UCSD-AML1 (cell line): Measurements from ENCODE around the gene TAS2R40.
A peak's percentile ranks its signal among the peaks of the same experiment; 100 is the strongest.
"Not testable (repeated sequence)": the region's sequence is repeated elsewhere in the genome, so short reads cannot be mapped to it uniquely, and the experiment has no call there.

Source experiments
- DNase-seq: peaks from one replicate; lab custom pipeline; 2025; ENCODE audit not compliant: unreplicated experiment; lab: John Stamatoyannopoulos, UW

Gene TAS2R40

DNA sequence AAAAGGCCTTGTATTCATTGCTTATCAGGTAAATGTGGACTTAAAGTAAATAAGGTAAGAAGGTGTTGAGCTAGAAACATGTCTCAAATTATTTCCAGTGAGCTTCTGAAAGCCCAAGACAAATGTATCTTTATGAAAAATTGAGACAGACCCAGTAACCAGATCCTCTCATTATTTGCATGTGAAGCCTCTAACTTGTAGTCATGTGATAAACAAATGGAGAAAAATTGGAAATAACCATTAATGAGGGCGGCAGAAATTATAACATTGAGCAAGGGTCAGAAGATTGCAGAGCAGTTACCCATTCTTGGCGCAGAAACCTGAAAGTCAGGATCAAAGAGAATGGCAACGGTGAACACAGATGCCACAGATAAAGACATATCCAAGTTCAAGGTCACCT, at the start of gene TAS2R40:
Gene TAS2R40 (plus strand): TSS at position 301 of the 400 bp plus-strand sequence. CDS start 42 bp downstream, at position 343.
- no peak for DNase-seq

DNA sequence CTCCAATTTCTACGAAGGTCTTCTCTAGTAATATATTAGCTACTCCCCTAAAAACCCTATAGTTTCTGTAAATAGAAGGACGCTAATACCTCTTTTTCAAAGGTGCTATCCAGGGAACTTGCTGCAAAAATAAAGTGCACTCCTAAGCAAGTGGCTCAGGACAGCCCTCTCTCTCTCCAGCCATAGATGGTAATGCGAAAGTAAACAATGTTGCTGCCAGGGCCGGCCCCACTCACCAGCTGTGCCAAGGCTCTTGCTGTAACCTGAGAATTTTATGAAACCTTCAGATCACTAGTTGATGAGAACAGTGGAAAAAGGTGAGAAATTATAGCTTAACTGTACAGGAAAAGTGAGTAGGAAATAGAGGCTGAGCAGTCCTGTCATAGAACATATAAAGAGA, 49.5 kb upstream of the TAS2R40 start:
- no peak for DNase-seq

DNA sequence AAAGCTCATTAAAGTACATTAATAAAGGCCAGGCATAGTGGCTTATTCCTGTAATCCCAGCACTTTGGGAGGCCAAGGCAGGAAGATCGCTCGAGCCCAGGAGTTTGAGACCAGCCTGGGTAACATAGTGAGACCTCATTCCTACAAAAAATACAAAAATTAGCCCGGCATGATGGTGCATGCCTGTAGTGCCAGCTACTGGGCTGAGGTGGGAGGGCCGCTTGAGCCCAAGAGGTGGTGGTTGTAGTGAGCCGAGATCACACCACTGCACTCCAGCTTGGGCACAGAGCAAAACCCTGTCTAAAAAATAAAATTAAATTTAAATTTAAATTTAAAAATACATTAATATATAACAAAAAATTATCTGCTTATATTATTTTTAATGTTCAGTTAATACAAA, 45.7 kb upstream of the TAS2R40 start:
- no peak for DNase-seq

DNA sequence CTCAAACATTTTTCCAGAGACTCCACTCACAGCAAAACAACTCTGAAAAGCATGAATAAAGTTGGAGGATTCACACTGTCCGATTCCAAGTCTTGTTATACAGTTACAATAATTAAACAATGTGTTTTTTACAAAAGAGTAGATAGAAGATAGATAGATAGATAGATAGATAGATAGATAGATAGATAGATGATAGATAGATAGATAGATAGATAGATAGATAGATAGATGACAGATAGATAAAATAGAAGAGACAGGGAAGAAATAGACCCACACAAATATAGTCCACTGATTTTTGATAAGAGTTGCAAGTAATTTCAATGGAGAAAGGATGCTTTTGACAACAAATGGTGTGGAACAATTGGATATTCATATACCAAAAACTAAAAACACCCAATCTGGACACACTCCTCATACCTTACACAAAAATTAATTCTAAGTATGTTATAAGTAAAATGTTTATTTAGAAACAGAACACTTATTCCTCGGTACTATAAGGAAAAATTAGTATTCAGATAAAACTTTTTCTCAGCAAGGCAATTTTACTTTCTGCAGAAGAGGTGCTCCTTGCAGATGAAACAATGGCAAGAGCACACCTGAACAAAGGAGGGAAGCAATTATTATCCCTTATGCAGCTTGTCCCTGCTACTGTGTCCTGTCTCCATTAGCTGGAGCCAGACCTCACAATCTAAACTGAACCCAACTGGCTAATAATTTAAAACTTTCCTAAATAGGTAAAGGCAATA, 44.3 kb upstream of the TAS2R40 start:
- DNase-seq: no peak

DNA sequence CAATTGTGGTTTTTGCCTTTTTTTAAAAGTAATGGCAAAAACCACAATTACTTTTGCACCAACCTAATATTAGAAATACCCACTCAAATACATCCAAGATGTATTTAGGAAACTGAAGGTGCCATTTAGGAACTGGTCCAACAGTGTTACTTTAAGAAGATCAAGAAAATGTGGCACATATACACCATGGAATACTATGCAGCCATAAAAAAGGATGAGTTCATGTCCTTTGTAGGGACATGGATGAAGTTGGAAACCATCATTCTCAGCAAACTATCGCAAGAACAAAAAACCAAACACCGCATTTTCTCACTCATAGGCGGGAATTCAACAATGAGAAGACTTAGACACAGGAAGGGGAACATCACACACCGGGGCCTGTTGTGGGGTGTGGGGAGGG, 41.1 kb upstream of the TAS2R40 start:
- not testable (repeated sequence) for DNase-seq

DNA sequence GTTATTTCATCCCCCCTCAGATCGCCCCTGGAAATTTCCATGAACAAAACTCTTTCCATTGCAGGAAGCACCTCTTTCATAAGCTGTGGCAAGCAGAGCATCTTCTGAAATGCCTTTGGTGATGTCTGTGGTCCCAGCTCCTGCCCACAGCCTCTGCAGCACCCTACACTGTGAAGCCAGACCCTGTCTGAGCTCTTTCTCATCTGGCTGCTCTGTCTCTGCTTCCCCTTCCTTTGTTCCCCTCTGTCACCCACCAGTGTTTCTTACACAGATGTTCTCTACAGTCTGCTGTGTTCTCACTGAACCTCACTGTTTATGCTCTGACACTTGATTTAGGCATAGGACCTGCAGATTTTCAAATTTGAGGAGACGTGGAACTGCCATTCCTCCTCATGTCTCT, 40.5 kb upstream of the TAS2R40 start:
- no peak for DNase-seq

DNA sequence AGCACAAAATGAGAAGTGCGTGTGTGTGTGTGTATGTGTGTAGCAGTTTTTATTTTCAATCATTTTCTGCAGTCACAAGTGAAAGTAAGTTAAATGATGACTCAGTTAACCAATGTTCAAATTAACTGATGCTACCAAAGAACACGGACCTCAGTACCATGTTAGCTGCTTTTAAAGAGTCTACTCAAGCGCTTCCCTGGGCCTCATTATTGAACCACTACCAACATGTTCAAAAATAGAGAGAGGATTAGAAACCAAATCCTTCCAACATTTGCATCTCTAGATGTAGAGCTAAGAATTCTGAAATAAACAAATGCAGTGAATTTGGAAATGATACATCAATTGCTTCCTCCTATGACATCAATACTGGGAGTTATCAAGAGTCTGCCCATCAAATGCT, 38.8 kb upstream of the TAS2R40 start, which contains the start of gene TAS2R39:
Gene TAS2R39 (plus strand): TSS at position 396 of the 400 bp plus-strand sequence. CDS start 0 bp downstream, at position 396.
- no peak for DNase-seq

DNA sequence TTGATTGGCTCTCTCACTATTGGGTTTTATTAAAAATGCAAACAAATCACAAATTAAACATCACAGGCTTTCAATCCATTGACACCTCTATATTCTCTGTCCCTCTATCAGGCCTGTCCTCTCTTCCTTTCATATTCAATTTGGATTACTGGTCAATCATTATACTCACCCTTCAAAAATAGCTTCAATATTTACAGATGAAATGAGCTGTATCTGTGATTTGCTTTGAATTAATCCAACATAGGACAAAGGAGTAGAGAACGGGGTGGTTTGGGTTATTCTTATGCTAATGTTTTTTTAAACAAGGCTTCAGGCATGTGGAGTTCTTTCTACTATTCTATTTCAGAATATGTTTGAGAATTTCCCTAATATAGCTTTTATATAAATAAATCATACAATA, 36.3 kb upstream of the TAS2R40 start:
- no peak for DNase-seq

DNA sequence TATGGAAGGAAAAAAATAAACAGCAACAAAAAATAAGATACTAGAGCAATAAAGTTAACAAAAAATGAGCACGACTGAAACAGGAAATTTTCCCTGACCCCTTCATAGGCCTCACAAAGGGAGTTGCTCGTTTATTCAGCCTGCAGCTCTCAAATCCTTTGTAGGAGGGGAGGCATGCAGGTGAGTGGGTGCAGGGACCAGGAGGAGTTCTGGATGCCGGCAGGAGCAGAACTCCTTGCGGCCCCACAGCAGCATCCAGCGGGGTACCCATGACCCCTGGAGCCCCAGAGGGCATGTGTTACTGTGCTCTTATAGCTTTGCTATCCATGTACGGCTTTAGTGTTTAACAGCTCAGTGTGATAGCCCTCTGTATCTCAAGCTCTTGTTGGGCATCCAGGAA, 32.8 kb upstream of the TAS2R40 start:
- no peak for DNase-seq

DNA sequence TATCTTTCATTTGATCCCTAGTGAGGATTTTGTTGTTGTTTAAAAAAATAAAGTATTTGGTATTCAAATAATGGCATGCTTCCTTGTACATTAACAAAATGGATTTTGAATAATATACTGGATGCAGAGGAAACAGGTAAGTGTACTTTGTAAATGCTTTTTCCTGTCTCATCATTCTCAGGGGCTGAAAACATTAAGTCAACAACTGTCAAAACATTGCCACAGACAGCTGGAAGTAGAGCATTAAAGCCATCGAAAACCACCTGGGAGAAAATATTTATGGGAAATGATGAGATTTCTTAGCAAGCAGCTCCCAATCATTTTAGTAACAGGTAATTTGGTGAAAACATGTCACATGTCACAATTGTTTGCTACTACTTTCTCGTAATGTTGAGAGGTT, 28.0 kb upstream of the TAS2R40 start:
- DNase-seq: no peak

DNA sequence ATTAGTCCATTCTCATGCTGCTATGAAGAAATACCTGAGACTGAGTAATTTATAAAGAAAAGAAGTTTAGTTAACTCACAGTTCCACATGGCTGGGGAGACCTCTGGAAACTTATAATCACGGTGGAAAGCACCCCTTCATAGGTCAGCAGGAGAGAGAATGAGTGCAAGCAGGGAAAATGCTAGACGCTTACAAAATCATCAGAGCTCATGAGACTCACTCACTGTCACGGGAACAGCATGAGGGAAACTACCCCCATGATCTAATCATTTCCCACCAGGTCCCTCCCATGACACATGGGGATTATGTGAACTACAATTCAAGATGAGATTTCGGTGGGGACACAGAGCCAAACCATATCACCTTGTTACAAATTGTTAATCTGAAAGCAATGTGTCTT, 22.8 kb upstream of the TAS2R40 start:
- DNase-seq: no peak

DNA sequence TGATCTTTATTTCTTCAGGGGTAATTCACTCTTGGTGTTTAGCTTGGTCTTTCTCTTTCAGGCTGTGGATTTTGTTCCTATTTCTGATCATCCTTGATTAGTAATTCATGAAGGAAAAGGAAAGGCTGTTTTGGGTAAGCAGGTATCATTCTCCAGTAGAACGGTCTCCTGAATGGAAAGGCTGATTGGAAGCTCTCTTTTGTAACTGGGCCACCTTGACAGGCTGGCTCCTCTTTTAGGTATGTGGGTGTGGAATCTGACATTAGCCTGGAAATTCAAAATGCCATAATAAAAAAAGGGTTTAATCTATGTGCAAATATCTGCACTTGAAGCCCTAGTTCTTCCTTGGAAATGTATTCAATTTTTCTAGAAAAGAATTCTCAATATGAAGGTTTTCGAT, 19.7 kb upstream of the TAS2R40 start:
- no peak for DNase-seq

DNA sequence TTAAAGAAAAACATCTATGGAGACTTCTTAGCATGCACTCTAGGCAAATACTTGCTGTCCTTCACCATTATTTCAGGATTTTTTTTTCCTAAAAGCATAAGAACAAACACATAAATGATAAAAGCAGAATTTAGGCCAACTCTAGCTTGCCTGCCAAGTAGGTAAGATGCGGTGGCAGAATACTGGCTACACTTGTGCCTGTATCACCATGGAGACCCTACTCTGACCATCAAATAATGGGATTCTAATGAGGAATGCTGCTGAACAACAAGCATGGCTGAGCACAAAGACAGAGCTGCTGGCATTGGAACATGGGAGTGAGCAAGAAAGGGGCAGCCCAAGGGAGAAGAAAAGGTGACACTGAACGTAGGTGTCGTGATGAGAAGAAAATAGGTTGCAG, 18.5 kb upstream of the TAS2R40 start:
- DNase-seq: no peak

DNA sequence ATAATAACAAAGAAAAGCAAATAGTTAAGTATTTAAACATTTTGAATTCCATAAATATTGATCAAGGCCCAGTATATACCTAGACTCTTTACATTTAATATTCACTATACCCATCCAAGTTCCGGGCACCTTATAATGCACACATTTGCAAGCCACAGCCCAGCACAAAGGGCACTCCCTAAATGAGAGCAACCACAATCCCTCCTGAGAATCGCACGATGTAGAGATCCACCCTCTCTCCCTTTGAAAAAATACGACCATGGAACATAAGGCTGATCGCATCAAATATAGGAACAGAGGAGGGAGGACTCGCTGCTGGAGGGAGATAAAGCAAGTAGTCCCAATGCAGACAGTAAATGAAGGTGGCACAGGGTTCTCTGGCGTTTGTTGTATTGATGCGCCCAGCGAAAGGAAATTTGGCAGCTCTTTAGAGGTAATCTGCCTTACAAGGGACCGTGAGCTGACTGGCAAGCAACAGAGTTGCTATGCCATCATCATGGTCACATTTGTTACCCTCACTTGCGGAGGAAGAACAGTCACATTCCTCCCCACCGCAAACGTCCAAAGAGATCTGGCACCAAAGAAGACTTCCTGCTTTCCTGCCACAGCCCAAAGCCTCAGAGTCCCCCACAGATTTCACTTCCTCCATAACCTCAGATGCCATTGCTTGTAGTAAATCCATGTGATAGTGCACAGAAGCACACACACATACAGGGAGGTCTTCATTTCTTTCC, 16.1 kb upstream of the TAS2R40 start:
- peak; percentile 51 for DNase-seq

DNA sequence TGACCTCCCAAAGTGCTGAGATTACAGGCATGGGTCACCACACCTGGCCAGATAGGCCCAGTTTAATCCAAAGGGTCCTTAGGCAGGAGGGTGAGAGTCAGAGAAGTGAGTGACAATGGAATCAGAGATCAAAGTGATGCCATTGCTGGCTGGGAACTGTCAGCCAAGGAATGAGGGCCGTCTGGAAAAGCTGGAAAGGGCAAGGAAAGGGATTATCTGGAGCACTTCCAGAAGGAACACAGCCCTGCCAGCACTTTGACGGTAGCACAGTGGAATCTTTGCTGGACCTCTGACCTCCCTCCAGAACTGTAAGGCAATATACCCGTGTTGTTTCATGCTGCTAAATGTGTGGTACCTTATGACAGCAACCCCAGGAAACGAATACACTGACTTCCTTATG, 11.3 kb upstream of the TAS2R40 start:
- DNase-seq: no peak

DNA sequence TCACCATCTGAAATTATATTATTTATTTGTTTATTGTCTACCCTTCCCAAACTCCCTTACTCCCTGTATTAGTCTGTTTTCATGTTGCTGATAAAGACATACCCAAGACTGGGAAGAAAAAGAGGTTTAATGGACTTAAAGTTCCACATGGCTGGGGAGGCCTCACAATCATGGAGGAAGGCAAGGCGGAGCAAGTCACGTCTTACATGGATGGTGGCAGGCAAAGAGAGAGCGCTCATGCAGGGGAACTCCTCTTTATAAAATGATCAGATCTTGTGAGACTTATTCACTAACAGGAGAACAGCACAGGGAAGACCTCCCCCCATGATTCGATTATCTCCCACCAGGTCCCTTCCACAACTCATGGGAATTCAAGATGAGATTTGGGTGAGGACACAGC, 8.4 kb upstream of the TAS2R40 start:
- DNase-seq: not testable (repeated sequence)

DNA sequence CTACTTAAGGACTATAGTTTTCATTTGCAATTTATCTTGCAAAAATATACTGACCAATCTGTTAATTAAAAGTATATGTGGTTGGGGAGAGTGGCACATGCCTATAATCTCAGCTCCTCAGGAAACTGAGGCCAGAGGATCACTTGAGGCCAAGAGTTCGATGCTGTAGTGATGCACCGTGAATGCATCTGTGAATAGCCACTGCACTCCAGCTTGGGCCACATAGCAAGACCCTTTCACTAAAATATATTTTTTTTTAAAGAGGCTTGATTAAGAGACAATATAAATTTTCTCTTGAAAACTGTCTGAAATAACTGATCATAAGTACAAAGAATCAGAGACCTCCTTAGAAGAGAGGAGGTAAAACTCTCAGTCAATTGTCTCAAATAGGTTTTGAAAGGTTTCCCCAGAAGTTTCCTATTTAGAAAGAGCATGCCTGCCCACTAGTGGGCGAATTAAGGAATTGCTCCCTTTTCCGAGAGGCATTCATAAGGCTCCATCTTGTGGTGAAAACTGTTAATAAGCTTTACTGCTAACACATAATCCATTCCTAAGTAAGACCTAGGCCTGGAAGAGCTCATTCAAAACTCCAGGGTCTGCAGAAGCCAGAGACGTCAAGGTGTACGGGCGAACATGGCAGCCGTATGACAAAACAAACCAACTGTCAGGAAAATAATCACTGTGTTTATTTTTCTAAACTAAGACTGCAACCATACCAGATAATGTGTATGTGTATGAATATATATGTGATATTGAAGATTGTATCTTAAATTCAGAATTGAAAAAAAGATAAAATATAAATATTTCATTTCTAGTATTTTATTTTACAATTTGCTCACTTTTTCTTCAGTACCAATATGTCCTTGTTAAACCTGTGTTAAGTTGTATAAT, 6.8 kb upstream of the TAS2R40 start:
- DNase-seq: peak; percentile 10

DNA sequence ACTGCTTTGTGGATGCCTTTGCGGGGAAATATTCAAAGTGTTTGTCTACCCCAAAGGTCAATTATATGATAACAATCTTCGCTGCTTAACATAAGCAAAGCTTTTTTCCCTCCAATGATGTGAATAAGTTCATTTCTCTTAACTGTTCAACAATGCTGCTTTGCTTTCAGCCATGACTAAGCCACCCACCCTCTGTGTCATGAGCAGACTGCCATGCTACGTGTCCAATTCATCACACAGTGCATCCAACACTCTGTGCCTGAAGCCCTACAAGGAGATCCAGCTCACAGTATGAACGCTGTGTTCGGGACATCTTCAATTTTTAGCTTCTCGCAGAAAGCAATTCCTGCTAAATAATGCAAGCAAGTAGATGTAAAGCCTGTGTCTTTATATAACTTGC, 5.7 kb upstream of the TAS2R40 start:
- no peak for DNase-seq

DNA sequence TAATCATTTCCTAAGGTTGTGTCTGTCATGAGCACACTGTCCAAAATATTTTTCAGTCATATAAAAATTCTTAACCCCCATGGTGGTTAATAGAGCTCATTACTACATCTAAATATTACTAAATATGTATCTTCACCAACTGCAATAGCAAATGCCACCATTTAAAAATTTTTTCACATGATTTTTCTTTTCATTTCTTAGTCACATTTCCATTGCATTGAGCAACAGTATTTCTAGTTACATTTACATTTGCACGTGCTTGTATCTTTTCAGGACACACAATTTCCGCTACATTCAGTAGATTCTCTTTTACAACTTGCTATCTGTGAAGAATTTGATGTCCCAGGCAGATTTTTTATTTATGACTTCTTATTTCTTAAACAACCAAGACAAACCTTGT, 5.2 kb upstream of the TAS2R40 start:
- no peak for DNase-seq

DNA sequence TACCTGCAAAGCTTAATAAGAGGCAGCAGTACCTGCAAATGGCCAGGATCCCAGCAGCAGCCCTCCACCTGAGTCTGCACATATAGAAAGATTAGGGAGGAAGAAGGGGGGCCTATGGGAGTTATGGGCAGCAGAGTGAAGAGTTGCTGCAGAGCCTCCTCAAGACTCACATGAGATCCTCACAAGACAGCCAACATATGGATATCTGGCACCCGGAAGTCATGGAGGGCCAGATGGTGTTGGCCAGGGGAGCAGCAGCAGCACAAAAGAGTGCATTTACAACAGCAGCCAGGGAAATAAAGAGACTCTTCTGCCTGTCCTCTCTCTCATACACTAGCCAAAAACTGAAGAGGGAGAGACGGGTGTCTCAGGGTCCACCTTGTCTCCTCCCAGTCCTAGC, 4.0 kb upstream of the TAS2R40 start:
- DNase-seq: no peak

DNA sequence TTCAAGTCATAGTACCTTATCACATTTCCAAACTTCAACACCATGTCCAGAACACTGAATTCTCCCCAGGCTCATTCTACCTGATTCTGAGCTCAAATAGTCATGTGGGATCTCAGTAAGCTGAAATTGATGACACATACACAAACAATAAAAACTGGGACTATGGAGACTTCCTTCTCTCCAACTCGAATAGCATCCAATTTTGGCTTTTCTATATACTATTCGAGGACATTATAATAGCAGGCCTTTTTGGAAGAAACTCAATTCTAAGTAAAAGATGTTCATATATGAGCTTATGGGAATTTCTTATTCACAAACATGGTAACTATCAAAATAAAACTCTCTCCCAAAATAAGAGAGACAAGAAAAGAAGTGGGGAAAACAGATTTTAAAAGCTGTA, 551 bp upstream of the TAS2R40 start:
- no peak for DNase-seq

DNA sequence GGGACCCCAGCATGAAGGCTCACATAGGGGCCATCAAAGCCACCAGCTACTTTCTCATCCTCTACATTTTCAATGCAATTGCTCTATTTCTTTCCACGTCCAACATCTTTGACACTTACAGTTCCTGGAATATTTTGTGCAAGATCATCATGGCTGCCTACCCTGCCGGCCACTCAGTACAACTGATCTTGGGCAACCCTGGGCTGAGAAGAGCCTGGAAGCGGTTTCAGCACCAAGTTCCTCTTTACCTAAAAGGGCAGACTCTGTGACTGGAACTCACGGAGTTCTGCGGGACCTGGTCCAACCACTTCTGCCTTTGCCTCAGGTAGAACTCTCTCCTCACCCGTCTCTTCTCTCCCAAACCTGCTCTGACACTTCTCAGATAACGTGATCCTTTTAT, 945 bp downstream of the TAS2R40 start:
- DNase-seq: peak; percentile 10
